Pancreas (tissue), 10 donors: ENCODE measurements around the gene UBE2B. TPM values are rescaled to one million over a fixed set of nuclear protein-coding genes. Genes with fewer than 3 reads are reported as not detected.

Experiments used
- ATAC-seq, 4 donors: fragments of 200-7000 bp; cut with Tn5 transposase; one replicate each; pipeline versions ENCODE4 v1.8.0 to v1.9.1; 2020; ENCODE audit warnings: mild to moderate bottlenecking in 4 of 4, moderate library complexity in 4 of 4
- DNase-seq, 6 donors: peaks; one replicate each; pipeline ENCODE4 v3.0.0-alpha.2; 2020
- FAIRE-seq: peaks from 2 replicates; lab custom pipeline; 2012; peaks lifted over from hg19 to GRCh38; lab: Jason Lieb, UNC
- H3K27ac ChIP-seq, 4 donors: fragments of 200-600 bp; sonication (generic); 1 replicate in 3 of 4; 2 replicates in 1 of 4; pipeline versions ENCODE4 v1.5.0 to v1.8.0; 2020
- H3K27me3 ChIP-seq, 4 donors: fragments of 200-600 bp; one replicate each; pipeline ENCODE4 v1.8.0; 2021
- H3K36me3 ChIP-seq, 3 donors: fragments of 200-600 bp; sonication (generic) in 1 of 3; one replicate each; pipeline versions ENCODE4 v1.5.0 to v1.8.0; 2020 to 2021
- H3K4me1 ChIP-seq, 3 donors: fragments of 200-600 bp; one replicate each; pipeline ENCODE4 v1.8.0; 2021
- H3K4me3 ChIP-seq, 4 donors: fragments of 200-600 bp; sonication (generic) in 2 of 4; one replicate each; pipeline versions ENCODE4 v1.5.0 to v1.8.0; 2020 to 2021
- H3K9me3 ChIP-seq, 4 donors: fragments of 200-600 bp; one replicate each; pipeline ENCODE4 v1.8.0; 2021
- CTCF ChIP-seq, 4 donors: fragments of 200-600 bp; sonication (generic) in 3 of 4; IDR thresholded peaks; one replicate each; pipeline versions ENCODE4 v1.5.0 to v1.8.0; 2021; ENCODE audit warnings: antibody characterized with exemption in 4 of 4
- WGBS, 2 donors: extraction: QIAGEN DNeasy Blood & Tissue Kit; methylation state at CpG; one replicate each; pipeline ENCODE4 v1.1.7; 2013; 5-methylcytosine and 5-hydroxymethylcytosine counted together
- intact Hi-C, 3 donors: fragments of 100-400 bp; cut with DNase I; formaldehyde crosslinking; loops; one replicate each; pipeline versions ENCODE4 v1.11.1 to v1.14.2; 2022
- polyA plus RNA-seq, 2 donors: library from polyadenylated mRNA; stranded (reverse); fragments of 200-250 nt; gene quantifications; one replicate each; pipeline ENCODE4 v1.2.3, GENCODE V29; 2013
- total RNA-seq, 6 donors: library from RNA; stranded (reverse); fragmentation: NEBNext Ultra II Directional in 4 of 6; extraction: Animal tissue kit (Norgen Biotek cat#: 25700) in 4 of 6; gene quantifications; one replicate each; pipeline versions ENCODE4 v1.2.1 to v1.2.4, GENCODE V29; 2021 to 2023
- donor health status: healthy with polysubstance abuse.
- donor health status: DM: no; HTN: no; CAD: no; lungs with moderate emphysema.
- donor health status: DM: no; HTN: no; CAD: no.
- donor health status: control.
- donor health status: control.
- donor health status: Bipolar disorder and iron deficiency.
- donor health status: DM: yes; HTN: yes; CAD: no.
- donor health status: DM: no; HTN: no; CAD: no.
- donor health status: DM: no; HTN: no; CAD: no.
- donor health status: DM: yes; HTN: yes; CAD: no.

Gene UBE2B
- total and polyA plus RNA-seq, 8 donors, result 41.5 to 72.1 (median 47.5) TPM

GRCh38 chr5:134432677-134433359, 61.4 kb downstream of the UBE2B start:
- ATAC-seq, result no peak
- H3K27me3 ChIP-seq, result no peaks in the 10 kb centered on the region
- intact Hi-C loops, result no loop called here
- WGBS, 2 donors, result 81 to 82% methylated on average over 14 of the region's 14 CpGs
- FAIRE-seq, result no peak
- DNase-seq, result no peak
- no peak overlapping the region for H3K4me3 ChIP-seq
- H3K27ac ChIP-seq, result no peak overlapping the region
- no peak for TF ChIP-seq CTCF (IDR thresholded peaks at IDR 0.05)
- H3K4me1 ChIP-seq, result peaks cover 0 to 16% (median 12%) of the 10 kb centered on the region in 3 donors
- no peaks in the 10 kb centered on the region for H3K36me3 ChIP-seq
- H3K9me3 ChIP-seq, result no peaks in the 10 kb centered on the region

GRCh38 chr5:134435560-134435959, 64.2 kb downstream of the UBE2B start:
- no peak for FAIRE-seq
- H3K4me1 ChIP-seq, result peaks cover 0 to 18% (median 16%) of the 10 kb centered on the region in 3 donors

DNA sequence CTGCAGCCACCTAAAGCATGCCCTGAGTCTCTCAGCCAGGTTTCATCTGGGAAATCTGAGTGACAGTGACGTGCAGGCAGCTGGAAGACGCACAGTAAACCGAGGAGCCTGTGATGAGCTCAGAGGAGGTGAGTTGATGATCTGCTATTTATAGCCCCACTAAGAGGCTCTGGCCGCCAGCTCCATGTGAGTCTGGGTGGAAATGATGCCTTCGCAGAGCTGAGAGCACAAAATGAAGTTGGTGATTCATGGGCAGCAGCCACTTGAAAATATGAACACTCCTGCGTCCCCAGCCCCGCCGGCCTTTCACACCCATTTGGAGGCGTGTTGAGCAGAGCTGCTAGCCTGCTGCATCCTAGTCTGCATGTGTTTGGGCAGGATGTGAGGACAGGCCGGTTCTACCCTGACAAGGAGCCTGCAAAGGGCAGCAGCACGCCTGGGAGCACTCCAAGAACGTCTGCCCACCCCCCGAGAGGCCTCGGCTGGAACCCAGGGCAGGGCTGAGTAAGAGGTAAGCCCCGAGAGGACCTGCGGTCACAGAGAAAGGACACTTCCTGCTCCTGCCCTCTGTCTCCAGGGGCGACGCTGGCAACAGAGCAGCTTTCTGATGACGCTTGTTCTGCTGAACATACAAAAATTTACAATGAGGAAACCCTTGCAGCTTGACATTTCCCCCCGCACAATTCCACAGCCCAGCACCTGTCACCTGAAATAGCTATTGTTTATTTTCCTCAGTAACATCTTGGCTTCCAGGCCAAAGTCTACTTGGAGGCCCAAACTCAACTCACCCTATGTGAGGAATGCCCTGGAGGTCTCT, 65.4 kb downstream of the UBE2B start:
- intact Hi-C loops, result no loop called here
- FAIRE-seq, result no peak
- TF ChIP-seq CTCF (IDR thresholded peaks at IDR 0.05), result no peak
- ATAC-seq, result peak; percentile 91 to 94 (median 92)
- peak overlapping the region; percentile 61 to 88 (median 82) for H3K27ac ChIP-seq
- H3K4me3 ChIP-seq, result peak overlapping the region in 1 of 4 donors; percentile 14
- peak; percentile 76 to 89 (median 80) for DNase-seq
- 18 to 19% methylated on average over 20 of the region's 20 CpGs for WGBS, 2 donors
- H3K9me3 ChIP-seq, result no peaks in the 10 kb centered on the region
- peaks cover 0 to 18% (median 16%) of the 10 kb centered on the region in 3 donors for H3K4me1 ChIP-seq
- H3K27me3 ChIP-seq, result no peaks in the 10 kb centered on the region
- H3K36me3 ChIP-seq, result no peaks in the 10 kb centered on the region

More at GRCh38 chr5:134435560-134435959, 64.2 kb downstream of the UBE2B start:
- intact Hi-C loops, result no loop called here
- no peak for TF ChIP-seq CTCF (IDR thresholded peaks at IDR 0.05)
- no peak for ATAC-seq
- Histone ChIP-seq H3K4me3 (no peak overlapping the region), H3K27ac (no peak overlapping the region), H3K9me3 (no peaks in the 10 kb centered on the region), H3K27me3 (no peaks in the 10 kb centered on the region), H3K36me3 (no peaks in the 10 kb centered on the region)
- no peak for DNase-seq
- WGBS, 2 donors, result 85 to 90% methylated on average over 2 of the region's 2 CpGs

GRCh38 chr5:134437340-134437846, 66.0 kb downstream of the UBE2B start:
- intact Hi-C loops, result no loop called here
- FAIRE-seq (no peak), DNase-seq (no peak), ATAC-seq (peak in 1 of 4 donors; percentile 5)
- 77 to 81% methylated on average over 4 of the region's 4 CpGs for WGBS, 2 donors
- Histone ChIP-seq H3K4me3 (no peak overlapping the region), H3K9me3 (no peaks in the 10 kb centered on the region), H3K4me1 (peaks cover 0 to 18% (median 16%) of the 10 kb centered on the region in 3 donors), H3K36me3 (no peaks in the 10 kb centered on the region), H3K27ac (peak overlapping the region; percentile 61 to 88 (median 82)), H3K27me3 (no peaks in the 10 kb centered on the region)
- no peak for TF ChIP-seq CTCF (IDR thresholded peaks at IDR 0.05)
